ENCODE results near the gene NEURL2.

NEURL2 gene

GRCh38 chr20:45909336-45909808, 18.4 kb upstream of the NEURL2 start:
- POLR2A ChIA-PET, result interaction anchor here (0.7 kb wide), 1 partner anchor 25 kb away, joined by 3 read pairs; the partner anchor contains the start of gene PCIF1
- no peak for DNase-seq (ENCODE audit: low read depth, low spot score)
- H3K4me3 ChIP-seq (ENCODE audit: low read depth, low read length), result no peak overlapping the region
- CTCF ChIA-PET, result interaction anchor here (1.0 to 3.7 kb wide), 5 partner anchors 10 to 20 kb away, joined by 3 to 22 read pairs (median 4); partner anchors contain the start of genes CTSA and NEURL2
- TF ChIP-seq CTCF (IDR thresholded peaks at IDR 0.05; ENCODE audit: insufficient read depth, low read length, missing control alignments), result no peak

- H3K4me3 ChIP-seq (ENCODE audit: low read depth, low read length), result no peak overlapping the region
- TF ChIP-seq CTCF (IDR thresholded peaks at IDR 0.05; ENCODE audit: insufficient read depth, low read length, missing control alignments), result no peak
- CTCF ChIA-PET, result interaction anchor here (1.4 to 3.7 kb wide), 4 partner anchors 9 to 19 kb away, joined by 3 to 22 read pairs (median 5); partner anchors contain the start of genes CTSA and NEURL2
- POLR2A ChIA-PET, result no interaction called here
- no peak for DNase-seq (ENCODE audit: low read depth, low spot score)
These were observed 17.1 kb upstream of the NEURL2 start for GRCh38 chr20:45908084-45908483.

GRCh38 chr20:45907219-45907948, 16.4 kb upstream of the NEURL2 start:
- ChIA-PET POLR2A (no interaction called here), CTCF (interaction anchor here (1.5 to 3.7 kb wide), 2 partner anchors 12 to 18 kb away, joined by 3 to 22 read pairs; partner anchors contain the start of genes CTSA and NEURL2)
- no peak overlapping the region for H3K4me3 ChIP-seq (ENCODE audit: low read depth, low read length)
- DNase-seq (ENCODE audit: low read depth, low spot score), result no peak
- no peak for TF ChIP-seq CTCF (IDR thresholded peaks at IDR 0.05; ENCODE audit: insufficient read depth, low read length, missing control alignments)

- ChIA-PET POLR2A (interaction anchor here (0.7 to 1.5 kb wide), 5 partner anchors 9 to 28 kb away, joined by 3 to 5 read pairs (median 4); partner anchors contain the start of genes CTSA and NEURL2), CTCF (interaction anchor here (0.8 to 1.9 kb wide), 5 partner anchors 8 to 82 kb away, joined by 3 to 14 read pairs (median 5); partner anchors contain the start of genes CTSA and NEURL2)
- DNase-seq (ENCODE audit: low read depth, low spot score), result peak; percentile 34
- H3K4me3 ChIP-seq (ENCODE audit: low read depth, low read length), result no peak overlapping the region
- no peak for TF ChIP-seq CTCF (IDR thresholded peaks at IDR 0.05; ENCODE audit: insufficient read depth, low read length, missing control alignments)
These were observed 14.6 kb upstream of the NEURL2 start for GRCh38 chr20:45905505-45906079.

GRCh38 chr20:45904583-45905504, 13.8 kb upstream of the NEURL2 start:
- TF ChIP-seq CTCF (IDR thresholded peaks at IDR 0.05; ENCODE audit: insufficient read depth, low read length, missing control alignments), result no peak
- CTCF ChIA-PET, result interaction anchor here (0.6 to 1.9 kb wide), 6 partner anchors 8 to 498 kb away, joined by 3 to 14 read pairs (median 4); partner anchors contain the start of genes CTSA and NEURL2
- POLR2A ChIA-PET, result interaction anchor here (0.6 to 1.5 kb wide), 5 partner anchors 8 to 35 kb away, joined by 3 to 5 read pairs (median 3); partner anchors contain the start of genes CTSA and NEURL2
- no peak overlapping the region for H3K4me3 ChIP-seq (ENCODE audit: low read depth, low read length)
- no peak for DNase-seq (ENCODE audit: low read depth, low spot score)
